ENCODE measurements around the gene ASIC2.

The ASIC2 gene

GRCh38 chr17:33056399-33057146 is 236.5 kb downstream of the ASIC2 start:
- TF ChIP-seq ZFX (IDR thresholded peaks at IDR 0.05; ENCODE audit: borderline replicate concordance) (no peak), CTCF (IDR thresholded peaks at IDR 0.05) (no peak)
- H3K27ac ChIP-seq = no peak overlapping the region

GRCh38 chr17:33055746-33056145 is 237.3 kb downstream of the ASIC2 start:
- TF ChIP-seq CTCF (IDR thresholded peaks at IDR 0.05) = no peak
- no peak for TF ChIP-seq ZFX (IDR thresholded peaks at IDR 0.05; ENCODE audit: borderline replicate concordance)

GRCh38 chr17:33055171-33055611 is 237.9 kb downstream of the ASIC2 start:
- TF ChIP-seq ZFX (IDR thresholded peaks at IDR 0.05; ENCODE audit: borderline replicate concordance) (no peak), CTCF (IDR thresholded peaks at IDR 0.05) (no peak)
- no peak overlapping the region for H3K27ac ChIP-seq

More at GRCh38 chr17:33055746-33056145, 237.3 kb downstream of the ASIC2 start:
- no peak overlapping the region for H3K27ac ChIP-seq

- no peak for TF ChIP-seq ZFX (IDR thresholded peaks at IDR 0.05; ENCODE audit: borderline replicate concordance)
- no peak for TF ChIP-seq CTCF (IDR thresholded peaks at IDR 0.05)
- no peak overlapping the region for H3K27ac ChIP-seq
These were observed 238.7 kb downstream of the ASIC2 start for GRCh38 chr17:33054412-33054811.

GRCh38 chr17:33053676-33054075 is 239.4 kb downstream of the ASIC2 start:
- no peak for TF ChIP-seq CTCF (IDR thresholded peaks at IDR 0.05)
- TF ChIP-seq ZFX (IDR thresholded peaks at IDR 0.05; ENCODE audit: borderline replicate concordance) = no peak
- no peak overlapping the region for H3K27ac ChIP-seq

- no peak for TF ChIP-seq CTCF (IDR thresholded peaks at IDR 0.05)
These were observed 240.2 kb downstream of the ASIC2 start for GRCh38 chr17:33052856-33053255.

GRCh38 chr17:33050611-33051140 is 242.4 kb downstream of the ASIC2 start:
- no peak overlapping the region for H3K27ac ChIP-seq
- no peak for TF ChIP-seq CTCF (IDR thresholded peaks at IDR 0.05)
- no peak for TF ChIP-seq ZFX (IDR thresholded peaks at IDR 0.05; ENCODE audit: borderline replicate concordance)

More at GRCh38 chr17:33052856-33053255, 240.2 kb downstream of the ASIC2 start:
- H3K27ac ChIP-seq = no peak overlapping the region
